ENCODE data around the gene KTN1. TPM values are rescaled to one million over a fixed set of nuclear protein-coding genes. Genes with fewer than 3 reads are reported as not detected.

Gene KTN1
- total and polyA plus RNA-seq, 7 experiments from 2014 or later: 20.3 to 131 (median 90.7) TPM

- Histone ChIP-seq H3K27ac (ENCODE audit: low read depth, low read length) (no peak overlapping the region), H3K36me3 (ENCODE audit: control insufficient read depth in 2 of 3, insufficient read depth in 3 of 3, low read length in 3 of 3) (peaks cover 8 to 52% (median 17%) of the 10 kb centered on the region in 3 experiments), H3K9me3 (ENCODE audit: control insufficient read depth in 2 of 3, low read length in 3 of 3) (no peaks in the 10 kb centered on the region), H3K4me3 (ENCODE audit: low read length) (no peak overlapping the region), H3K4me1 (ENCODE audit: control insufficient read depth in 2 of 2, insufficient read depth in 2 of 2, low read length in 2 of 2) (no peaks in the 10 kb centered on the region), H3K27me3 (ENCODE audit: control insufficient read depth in 2 of 2, insufficient read depth in 2 of 2, low read length in 2 of 2) (no peaks in the 10 kb centered on the region)
- H3K27me3 Mint-ChIP-seq: no peaks in the 10 kb centered on the region
- intact Hi-C loops (cut with micrococcal nuclease): no loop called here
- H3K4me3 Mint-ChIP-seq: no peak overlapping the region
- H3K27ac Mint-ChIP-seq: peak overlapping the region in 3 of 9 donors; percentile 34 to 43 (median 43)
- ChIA-PET CTCF (interaction anchor here (1.0 kb wide), 1 partner anchor 43 kb away, joined by 3 read pairs; no protein-coding TSS in a partner anchor), POLR2A (interaction anchor here (0.6 kb wide), 1 partner anchor 68 kb away, joined by 3 read pairs; no protein-coding TSS in a partner anchor)
- H3K36me3 Mint-ChIP-seq: peaks cover 13 to 41% (median 22%) of the 10 kb centered on the region in 5 donors
- ATAC-seq (no peak), DNase-seq (no peak)
- H3K9me3 Mint-ChIP-seq: no peaks in the 10 kb centered on the region
- H3K4me1 Mint-ChIP-seq: peaks cover 0 to 4% (median 0%) of the 10 kb centered on the region in 7 donors
Measured at GRCh38 chr14:55673048-55673447, 93.0 kb downstream of the KTN1 start.

DNA sequence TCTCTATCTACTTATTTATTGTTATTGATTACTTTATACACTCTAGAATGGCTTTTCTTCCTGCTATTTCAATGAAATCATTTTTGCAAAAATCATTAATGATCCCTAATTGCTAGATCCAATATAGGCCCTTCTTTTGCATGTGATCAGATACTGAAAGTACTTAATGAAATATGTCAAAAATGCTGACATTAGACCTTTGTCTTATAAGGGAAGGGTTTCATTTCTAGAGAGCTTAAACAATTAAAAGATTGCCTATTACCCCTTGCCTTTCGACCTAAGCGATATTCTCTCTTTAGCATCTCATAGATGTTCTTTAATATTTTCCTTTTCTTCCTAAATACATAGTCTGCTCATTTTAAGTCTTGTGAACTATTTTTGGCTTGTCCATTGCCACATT, 101.1 kb downstream of the KTN1 start:
- H3K27ac ChIP-seq (ENCODE audit: low read depth, low read length): no peak overlapping the region
- no peak overlapping the region for H3K4me3 ChIP-seq (ENCODE audit: low read length)
- Mint-ChIP-seq H3K4me3 (no peak overlapping the region), H3K27me3 (no peaks in the 10 kb centered on the region), H3K4me1 (no peaks in the 10 kb centered on the region), H3K36me3 (peaks cover 11 to 53% (median 34%) of the 10 kb centered on the region in 5 donors), H3K9me3 (no peaks in the 10 kb centered on the region), H3K27ac (peak overlapping the region in 1 of 9 donors; percentile 56)
- no peaks in the 10 kb centered on the region for H3K9me3 ChIP-seq (ENCODE audit: control insufficient read depth in 2 of 3, low read length in 3 of 3)
- no peaks in the 10 kb centered on the region for H3K27me3 ChIP-seq (ENCODE audit: control insufficient read depth in 2 of 2, insufficient read depth in 2 of 2, low read length in 2 of 2)
- H3K4me1 ChIP-seq (ENCODE audit: control insufficient read depth in 2 of 2, insufficient read depth in 2 of 2, low read length in 2 of 2): no peaks in the 10 kb centered on the region
- ATAC-seq (no peak), DNase-seq (no peak)
- ChIA-PET CTCF (no interaction called here), POLR2A (no interaction called here)
- peaks cover 3 to 57% (median 6%) of the 10 kb centered on the region in 3 experiments for H3K36me3 ChIP-seq (ENCODE audit: control insufficient read depth in 2 of 3, insufficient read depth in 3 of 3, low read length in 3 of 3)
- intact Hi-C loops (cut with micrococcal nuclease): no loop called here

DNA sequence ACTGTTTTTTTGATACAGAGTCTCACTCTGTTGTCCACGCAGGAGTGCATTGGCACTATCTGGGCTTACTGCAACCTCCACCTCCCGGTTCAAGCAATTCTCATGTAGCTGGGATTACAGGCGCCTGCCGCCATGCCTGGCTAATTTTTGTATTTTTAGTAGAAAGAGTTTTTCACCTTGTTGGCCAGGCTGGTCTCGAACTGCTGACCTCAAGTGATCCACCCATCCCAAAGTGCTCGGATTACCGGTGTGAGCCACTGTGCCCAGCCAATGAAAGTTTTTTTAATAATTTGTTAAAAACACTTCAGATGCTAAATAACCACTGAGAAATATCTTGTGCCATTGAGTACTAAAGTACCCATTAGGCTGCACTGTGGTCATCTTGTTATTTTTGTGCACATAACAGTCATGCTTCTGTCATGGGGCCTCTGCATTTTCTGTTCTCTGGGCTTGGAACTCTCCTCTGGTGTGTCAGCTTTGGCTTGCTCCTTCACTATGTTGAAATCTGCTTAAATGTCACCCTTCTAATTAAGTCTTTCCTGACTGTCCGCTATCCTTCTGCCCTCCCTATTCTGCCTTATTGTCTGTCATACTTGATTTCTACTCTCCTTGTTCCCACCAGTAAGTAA, 105.1 kb downstream of the KTN1 start:
- intact Hi-C loops (cut with micrococcal nuclease): no loop called here
- no peak overlapping the region for H3K4me3 Mint-ChIP-seq
- ATAC-seq: no peak
- Histone ChIP-seq H3K27me3 (ENCODE audit: control insufficient read depth in 2 of 2, insufficient read depth in 2 of 2, low read length in 2 of 2) (no peaks in the 10 kb centered on the region), H3K4me1 (ENCODE audit: control insufficient read depth in 2 of 2, insufficient read depth in 2 of 2, low read length in 2 of 2) (no peaks in the 10 kb centered on the region), H3K4me3 (ENCODE audit: low read length) (no peak overlapping the region), H3K36me3 (ENCODE audit: control insufficient read depth in 2 of 3, insufficient read depth in 3 of 3, low read length in 3 of 3) (peaks cover 0 to 33% (median 3%) of the 10 kb centered on the region in 3 experiments), H3K9me3 (ENCODE audit: control insufficient read depth in 2 of 3, low read length in 3 of 3) (no peaks in the 10 kb centered on the region), H3K27ac (ENCODE audit: low read depth, low read length) (no peak overlapping the region)
- H3K9me3 Mint-ChIP-seq: no peaks in the 10 kb centered on the region
- ChIA-PET CTCF (no interaction called here), POLR2A (no interaction called here)
- H3K36me3 Mint-ChIP-seq: peaks cover 8 to 47% (median 35%) of the 10 kb centered on the region in 5 donors
- H3K27me3 Mint-ChIP-seq: no peaks in the 10 kb centered on the region
- no peaks in the 10 kb centered on the region for H3K4me1 Mint-ChIP-seq
- no peak for DNase-seq
- peak overlapping the region in 3 of 9 donors; percentile 4 to 23 (median 6) for H3K27ac Mint-ChIP-seq

DNA sequence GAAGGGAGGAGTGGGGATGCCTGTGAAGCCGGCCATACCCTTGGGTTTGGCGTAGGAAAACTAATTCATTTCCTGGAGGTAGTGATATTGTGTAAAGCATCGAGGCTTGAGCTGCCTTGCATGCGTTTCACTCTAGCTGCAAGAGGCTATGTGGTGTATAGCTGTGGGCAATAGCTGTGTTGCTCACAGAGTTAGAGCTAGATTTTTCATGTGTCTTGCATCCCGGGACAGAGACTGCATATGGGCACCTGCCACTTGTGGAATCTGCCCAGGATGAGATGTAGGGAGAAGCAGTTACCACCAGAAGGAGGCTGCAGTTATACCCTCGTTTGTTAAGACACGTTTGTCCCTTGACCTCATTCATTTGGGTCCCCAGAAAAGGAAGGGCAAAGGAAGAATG, 106.7 kb downstream of the KTN1 start:
- H3K27me3 ChIP-seq (ENCODE audit: control insufficient read depth in 2 of 2, insufficient read depth in 2 of 2, low read length in 2 of 2): no peaks in the 10 kb centered on the region
- Mint-ChIP-seq H3K9me3 (no peaks in the 10 kb centered on the region), H3K27me3 (no peaks in the 10 kb centered on the region), H3K27ac (peak overlapping the region in 1 of 9 donors; percentile 13), H3K4me3 (no peak overlapping the region), H3K4me1 (no peaks in the 10 kb centered on the region), H3K36me3 (peaks cover 8 to 36% (median 22%) of the 10 kb centered on the region in 5 donors)
- DNase-seq (no peak), ATAC-seq (no peak)
- no peaks in the 10 kb centered on the region for H3K9me3 ChIP-seq (ENCODE audit: control insufficient read depth in 2 of 3, low read length in 3 of 3)
- peaks cover 0 to 17% (median 0%) of the 10 kb centered on the region in 3 experiments for H3K36me3 ChIP-seq (ENCODE audit: control insufficient read depth in 2 of 3, insufficient read depth in 3 of 3, low read length in 3 of 3)
- intact Hi-C loops (cut with micrococcal nuclease): no loop called here
- H3K27ac ChIP-seq (ENCODE audit: low read depth, low read length): no peak overlapping the region
- no peak overlapping the region for H3K4me3 ChIP-seq (ENCODE audit: low read length)
- H3K4me1 ChIP-seq (ENCODE audit: control insufficient read depth in 2 of 2, insufficient read depth in 2 of 2, low read length in 2 of 2): no peaks in the 10 kb centered on the region
- POLR2A ChIA-PET: no interaction called here
- CTCF ChIA-PET: no interaction called here

DNA sequence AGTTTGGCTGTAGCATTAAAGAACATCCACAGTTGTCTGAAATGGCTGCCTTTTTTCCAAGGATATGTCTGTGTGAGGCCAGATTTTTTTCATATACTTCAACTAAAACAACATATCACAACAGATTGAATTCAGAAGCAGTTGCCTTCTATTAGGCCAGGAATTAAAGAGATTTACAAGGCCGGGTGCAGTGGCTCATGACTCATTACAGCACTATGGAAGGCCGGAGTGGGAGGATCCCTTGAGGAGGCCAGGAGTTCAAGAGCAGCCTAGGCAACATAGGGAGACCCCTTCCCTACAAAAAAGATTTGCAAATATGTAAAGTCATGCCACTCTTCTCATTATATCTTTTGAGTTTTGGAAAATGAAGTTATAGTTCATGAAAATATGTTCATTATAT, 108.6 kb downstream of the KTN1 start:
- H3K9me3 Mint-ChIP-seq: no peaks in the 10 kb centered on the region
- peak overlapping the region in 1 of 9 donors; percentile 16 for H3K27ac Mint-ChIP-seq

GRCh38 chr14:55689981-55690871, 110.2 kb downstream of the KTN1 start:
- H3K9me3 ChIP-seq (ENCODE audit: control insufficient read depth in 2 of 3, low read length in 3 of 3): no peaks in the 10 kb centered on the region
- Mint-ChIP-seq H3K27me3 (no peaks in the 10 kb centered on the region), H3K9me3 (no peaks in the 10 kb centered on the region), H3K4me3 (no peak overlapping the region), H3K4me1 (peaks cover 0 to 2% (median 0%) of the 10 kb centered on the region in 7 donors), H3K27ac (peak overlapping the region in 3 of 9 donors; percentile 14 to 82 (median 46)), H3K36me3 (peaks cover 3 to 17% (median 8%) of the 10 kb centered on the region in 5 donors)
- ATAC-seq (no peak), DNase-seq (no peak)
- H3K27ac ChIP-seq (ENCODE audit: low read depth, low read length): no peak overlapping the region
- CTCF ChIA-PET: no interaction called here
- H3K36me3 ChIP-seq (ENCODE audit: control insufficient read depth in 2 of 3, insufficient read depth in 3 of 3, low read length in 3 of 3): peaks cover 0 to 8% (median 0%) of the 10 kb centered on the region in 3 experiments
- H3K4me3 ChIP-seq (ENCODE audit: low read length): no peak overlapping the region
- H3K4me1 ChIP-seq (ENCODE audit: control insufficient read depth in 2 of 2, insufficient read depth in 2 of 2, low read length in 2 of 2): no peaks in the 10 kb centered on the region
- POLR2A ChIA-PET: no interaction called here
- intact Hi-C loops (cut with micrococcal nuclease): no loop called here
- no peaks in the 10 kb centered on the region for H3K27me3 ChIP-seq (ENCODE audit: control insufficient read depth in 2 of 2, insufficient read depth in 2 of 2, low read length in 2 of 2)

More for the DNA sequence above, 108.6 kb downstream of the KTN1 start:
- ATAC-seq (no peak), DNase-seq (no peak)
- Histone ChIP-seq H3K27ac (ENCODE audit: low read depth, low read length) (no peak overlapping the region), H3K27me3 (ENCODE audit: control insufficient read depth in 2 of 2, insufficient read depth in 2 of 2, low read length in 2 of 2) (no peaks in the 10 kb centered on the region), H3K36me3 (ENCODE audit: control insufficient read depth in 2 of 3, insufficient read depth in 3 of 3, low read length in 3 of 3) (peaks cover 0 to 13% (median 0%) of the 10 kb centered on the region in 3 experiments), H3K9me3 (ENCODE audit: control insufficient read depth in 2 of 3, low read length in 3 of 3) (no peaks in the 10 kb centered on the region), H3K4me3 (ENCODE audit: low read length) (no peak overlapping the region), H3K4me1 (ENCODE audit: control insufficient read depth in 2 of 2, insufficient read depth in 2 of 2, low read length in 2 of 2) (no peaks in the 10 kb centered on the region)
- Mint-ChIP-seq H3K4me1 (peaks cover 0 to 2% (median 0%) of the 10 kb centered on the region in 7 donors), H3K27me3 (no peaks in the 10 kb centered on the region), H3K4me3 (no peak overlapping the region), H3K36me3 (peaks cover 7 to 24% (median 15%) of the 10 kb centered on the region in 5 donors)
- POLR2A ChIA-PET: no interaction called here
- intact Hi-C loops (cut with micrococcal nuclease): no loop called here
- CTCF ChIA-PET: no interaction called here

Measured in naive thymus-derived CD4-positive, alpha-beta T cell (primary cell).